HG03159 (cell line): Measurements from ENCODE around the gene RAP1A.
"Not testable (repeated sequence)": the region's sequence is repeated elsewhere in the genome, so short reads cannot be mapped to it uniquely, and the experiment has no call there.

Experiments used
- ATAC-seq: cut with Tn5 transposase; IDR thresholded peaks from one replicate; pipeline ENCODE4 v1.9.1; 2021; ENCODE audit warnings: mild to moderate bottlenecking, moderate library complexity; ENCODE audit not compliant: unreplicated experiment

RAP1A gene

GRCh38 chr1:111596499-111596898 lies 23.1 kb upstream of the RAP1A start:
- ATAC-seq: no peak

DNA sequence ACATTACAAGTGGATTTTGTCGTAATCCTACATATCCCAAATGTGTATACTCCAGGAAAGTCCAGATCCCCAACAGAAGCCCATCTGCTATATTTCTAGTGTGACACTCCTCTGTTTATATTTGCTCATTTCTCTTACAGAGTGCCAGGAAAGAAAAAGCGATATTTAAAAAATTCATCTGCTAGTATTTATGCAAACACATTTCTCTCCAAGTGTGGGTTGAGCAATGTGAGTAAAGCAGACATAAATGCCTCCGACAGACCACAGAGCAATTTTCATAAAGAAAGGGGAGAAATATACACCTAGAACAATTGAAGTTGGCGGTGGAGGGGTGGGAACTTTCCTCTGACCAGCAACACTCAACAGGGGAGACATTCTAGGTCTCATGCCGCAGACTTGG lies 22.2 kb upstream of the RAP1A start:
- ATAC-seq: no peak

DNA sequence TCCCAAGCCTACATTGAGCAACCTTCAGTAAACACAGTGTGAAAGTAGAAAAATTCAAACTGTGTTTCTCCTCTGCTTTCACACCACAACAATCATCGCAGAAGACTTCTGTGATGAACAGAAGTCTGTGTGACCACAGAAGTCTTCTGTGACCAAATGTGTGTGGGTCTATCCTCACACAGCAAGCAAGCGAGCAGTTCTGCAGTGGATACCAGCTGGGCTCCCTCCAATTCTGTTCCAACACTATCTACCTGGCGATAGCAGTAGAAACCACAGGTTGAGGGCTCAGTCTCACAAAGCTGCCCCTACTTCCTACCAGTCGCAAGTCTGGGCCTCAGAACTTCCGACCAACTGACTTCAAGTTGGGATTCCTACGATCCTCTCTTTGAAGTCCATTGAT lies 21.0 kb upstream of the RAP1A start:
- no peak for ATAC-seq

- ATAC-seq: peak; percentile 1
Measured at GRCh38 chr1:111599781-111600693, 19.6 kb upstream of the RAP1A start.

- ATAC-seq: peak; percentile 52
Measured at GRCh38 chr1:111600886-111601386, 18.7 kb upstream of the RAP1A start.

DNA sequence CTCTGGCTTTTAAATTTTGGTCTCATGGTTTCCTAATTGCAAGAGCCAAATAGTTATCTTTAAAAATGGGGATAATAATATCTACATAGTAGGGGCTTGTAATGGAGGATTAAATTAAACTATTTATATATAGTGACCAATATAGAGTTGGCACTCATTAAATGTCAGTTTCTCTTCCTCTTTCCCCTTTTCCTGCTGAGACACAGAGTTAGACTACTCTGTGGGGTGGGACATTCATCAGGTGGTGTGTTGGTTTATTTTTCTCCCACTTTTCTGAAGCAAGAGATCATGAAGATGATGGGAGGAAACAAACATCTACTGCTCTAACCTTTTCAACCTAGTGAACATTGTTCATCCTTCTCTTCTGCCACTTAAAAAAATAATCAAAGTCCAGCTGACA lies 17.3 kb upstream of the RAP1A start:
- no peak for ATAC-seq

DNA sequence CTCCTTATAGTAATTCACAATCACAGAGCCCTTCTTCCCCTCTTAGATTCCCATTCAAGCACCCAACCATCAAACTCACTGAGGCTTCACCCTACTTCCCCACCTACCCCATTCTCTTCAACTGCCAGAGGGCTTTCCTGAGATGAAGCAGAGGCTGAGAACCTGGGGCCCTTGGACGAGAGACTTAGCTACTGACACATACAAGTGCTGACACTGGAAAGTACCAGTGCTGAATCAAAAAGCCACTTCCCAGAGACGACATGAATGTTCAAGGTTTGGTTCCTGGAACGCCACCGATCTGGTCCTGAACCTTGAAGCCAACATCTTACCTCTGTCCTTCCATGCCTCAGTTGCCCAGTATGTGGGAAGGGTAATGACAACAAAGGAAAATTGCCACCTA lies 16.6 kb upstream of the RAP1A start:
- ATAC-seq: no peak

- no peak for ATAC-seq
Measured at GRCh38 chr1:111603979-111604378, 15.6 kb upstream of the RAP1A start.

DNA sequence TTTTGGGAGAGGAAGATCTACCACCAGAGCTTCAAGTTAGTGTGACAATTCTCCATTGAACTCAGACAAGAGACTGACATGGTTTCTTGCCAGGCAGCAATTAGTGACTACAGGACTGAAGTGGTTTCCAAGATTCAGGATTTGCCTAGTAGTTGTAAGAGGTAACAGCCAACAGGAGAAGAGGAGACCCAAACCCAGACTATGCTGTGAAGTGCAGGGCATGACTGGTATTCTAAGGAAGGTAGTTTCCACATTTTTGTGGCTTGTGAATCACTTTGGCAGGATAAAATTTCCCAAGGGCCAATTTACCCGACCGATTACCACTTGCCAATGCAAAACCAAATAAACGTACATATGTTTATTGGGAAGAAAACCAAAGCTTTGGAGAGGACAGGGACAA lies 14.7 kb upstream of the RAP1A start:
- ATAC-seq: no peak

DNA sequence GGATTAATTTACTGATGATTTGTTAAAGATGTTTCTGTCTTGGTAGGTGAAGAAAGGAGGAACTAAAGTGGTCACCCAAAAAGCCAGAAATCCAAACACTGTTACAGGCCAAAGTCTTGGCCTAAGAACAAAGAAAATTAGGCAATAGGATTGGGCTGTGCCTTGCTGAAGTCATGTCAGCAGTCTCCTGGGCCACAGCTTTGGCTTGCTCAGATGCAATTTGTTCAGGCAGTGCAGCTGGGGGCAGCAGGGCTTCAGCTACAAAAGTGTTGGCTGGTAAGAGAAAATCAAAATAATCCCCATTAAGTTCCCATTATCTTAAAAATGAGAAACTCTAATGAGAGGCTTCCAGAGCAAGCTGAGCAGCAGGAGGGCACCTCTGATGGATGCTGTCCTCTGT lies 14.0 kb upstream of the RAP1A start:
- no peak for ATAC-seq

GRCh38 chr1:111606457-111607215 lies 13.0 kb upstream of the RAP1A start:
- not testable (repeated sequence) for ATAC-seq

GRCh38 chr1:111608528-111608927 lies 11.1 kb upstream of the RAP1A start:
- ATAC-seq: not testable (repeated sequence)

GRCh38 chr1:111611986-111612385 lies 7.6 kb upstream of the RAP1A start:
- ATAC-seq: no peak

DNA sequence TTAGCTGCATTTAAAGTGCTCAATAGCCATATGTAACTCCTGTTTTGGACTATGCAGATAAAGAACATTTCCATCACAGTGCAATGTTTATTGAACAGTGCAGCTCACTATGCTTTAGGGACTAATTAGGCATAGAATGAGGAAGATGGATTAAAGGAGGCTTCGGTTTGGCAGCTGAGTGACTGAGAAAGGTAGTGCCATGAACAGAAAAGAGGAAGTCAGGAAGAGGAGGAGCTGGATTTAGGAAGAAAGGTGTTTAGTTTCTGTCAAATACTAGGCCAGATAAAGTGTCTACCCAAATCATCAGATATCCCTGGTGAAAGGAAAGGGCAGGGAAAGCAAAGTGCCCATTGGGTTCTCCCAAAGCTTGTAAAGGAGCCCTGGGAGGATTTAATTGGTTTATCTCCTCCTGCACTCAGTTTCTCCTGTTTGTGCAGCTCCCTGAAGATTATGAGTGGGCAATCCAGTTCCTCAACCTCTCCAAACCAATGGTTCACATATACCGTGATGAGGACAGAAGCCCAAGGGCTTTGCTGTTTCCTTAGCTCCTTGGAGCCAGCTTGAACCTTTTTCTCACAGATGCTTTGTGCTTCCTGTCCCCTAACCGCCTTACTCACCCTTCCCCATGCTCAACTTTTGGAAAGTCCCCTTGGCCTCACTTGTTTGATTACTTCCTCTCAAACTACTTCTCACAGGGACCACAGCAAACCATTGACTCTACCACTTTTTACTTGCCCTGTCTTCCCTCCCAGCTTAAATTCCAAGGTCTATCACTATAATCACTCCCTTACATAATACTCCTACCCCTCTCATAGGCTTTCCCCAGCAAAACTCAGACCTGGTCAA lies 3.5 kb upstream of the RAP1A start:
- ATAC-seq: peak; percentile 41

GRCh38 chr1:111618081-111618480 lies 1.5 kb upstream of the RAP1A start:
- no peak for ATAC-seq

DNA sequence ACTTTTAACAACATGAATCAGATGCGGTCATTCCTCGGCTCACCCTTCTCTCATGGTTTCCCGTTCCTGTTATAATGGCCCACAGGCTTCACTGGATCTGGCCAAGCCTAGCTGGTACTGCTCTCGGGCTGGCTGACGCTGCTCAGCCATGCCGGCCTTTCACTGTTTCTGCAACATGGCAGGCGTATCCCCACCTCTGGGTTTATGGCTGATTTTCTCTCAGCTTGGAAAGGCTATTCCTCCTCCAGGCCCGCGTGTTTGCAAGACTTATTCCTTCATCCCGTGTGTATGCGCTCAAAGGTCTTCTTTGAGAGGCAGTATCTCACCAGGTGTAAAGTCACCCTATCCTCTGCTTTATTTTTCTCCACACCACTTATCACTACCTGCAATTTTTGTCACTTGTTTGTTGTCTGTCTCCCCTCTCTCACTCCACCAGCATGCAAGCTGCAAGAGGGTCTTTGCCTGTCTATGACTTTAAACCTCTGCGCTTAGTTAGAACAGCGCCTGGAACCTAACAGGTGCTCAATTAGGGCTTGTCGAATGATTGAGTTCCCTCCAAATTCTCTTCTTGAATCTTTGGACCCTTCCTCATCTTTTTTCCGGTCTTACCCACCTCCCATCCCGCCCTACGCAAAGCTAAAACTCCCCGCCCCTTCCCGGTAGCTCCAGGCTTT lies 491 bp upstream of the RAP1A start:
- ATAC-seq: peak; percentile 3

- ATAC-seq: no peak
Measured at GRCh38 chr1:111620441-111620971, 917 bp downstream of the RAP1A start.

GRCh38 chr1:111621050-111621449 lies 1.5 kb downstream of the RAP1A start:
- ATAC-seq: no peak

- no peak for ATAC-seq
Measured at GRCh38 chr1:111622166-111622565, 2.6 kb downstream of the RAP1A start.

DNA sequence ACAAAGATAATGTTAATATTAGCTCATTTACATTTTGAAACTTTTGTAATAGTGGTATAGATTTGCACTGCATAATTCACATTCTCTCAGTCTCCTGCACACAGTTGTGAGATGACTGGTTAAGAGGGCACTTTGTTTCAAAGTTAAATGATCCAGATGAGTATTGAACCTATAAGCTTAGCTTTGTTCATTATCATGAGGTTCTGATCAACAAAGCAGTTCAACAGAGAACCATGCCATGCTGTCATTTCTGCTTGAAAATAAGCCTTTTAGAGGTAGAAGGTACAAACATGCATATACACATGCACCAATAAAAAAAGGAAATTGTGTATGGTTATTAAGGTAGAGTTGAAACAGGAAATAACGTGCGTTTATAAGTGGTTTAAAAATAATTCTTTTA lies 4.8 kb downstream of the RAP1A start:
- no peak for ATAC-seq
